ENCODE data around the gene USP20. TPM values are rescaled to one million over a fixed set of nuclear protein-coding genes. Genes with fewer than 3 reads are reported as not detected.

Gene USP20
- total and polyA plus RNA-seq, 7 donors: 7.9 to 52.1 (median 19.4) TPM

GRCh38 chr9:129861447-129861827 is 26.2 kb downstream of the USP20 start:
- Histone ChIP-seq H3K9me3 (no peaks in the 10 kb centered on the region), H3K36me3 (peaks cover 26 to 88% (median 51%) of the 10 kb centered on the region in 4 donors), H3K4me3 (no peak overlapping the region), H3K4me1 (no peaks in the 10 kb centered on the region), H3K27ac (no peak overlapping the region), H3K27me3 (no peaks in the 10 kb centered on the region)
- DNase-seq: no peak
- WGBS, 2 donors: 84 to 92% methylated on average over 12 of the region's 12 CpGs
- TF ChIP-seq POLR2A (IDR thresholded peaks at IDR 0.05): no peak
- TF ChIP-seq POLR2AphosphoS5 (IDR thresholded peaks at IDR 0.05): no peak
- no peak for TF ChIP-seq EP300 (IDR thresholded peaks at IDR 0.05)
- TF ChIP-seq CTCF (IDR thresholded peaks at IDR 0.05): no peak
- intact Hi-C loops (cut with DNase I): no loop called here

- no peak for TF ChIP-seq EP300 (IDR thresholded peaks at IDR 0.05)
- TF ChIP-seq POLR2A (IDR thresholded peaks at IDR 0.05): no peak
- TF ChIP-seq CTCF (IDR thresholded peaks at IDR 0.05): no peak
- no peak for TF ChIP-seq POLR2AphosphoS5 (IDR thresholded peaks at IDR 0.05)
- Histone ChIP-seq H3K4me1 (no peaks in the 10 kb centered on the region), H3K27me3 (no peaks in the 10 kb centered on the region), H3K27ac (no peak overlapping the region), H3K36me3 (peaks cover 26 to 88% (median 39%) of the 10 kb centered on the region in 4 donors), H3K4me3 (no peak overlapping the region), H3K9me3 (no peaks in the 10 kb centered on the region)
- 43 to 85% methylated on average over 14 of the region's 14 CpGs for WGBS, 2 donors
- intact Hi-C loops (cut with DNase I): no loop called here
- no peak for DNase-seq
These were observed 27.9 kb downstream of the USP20 start for GRCh38 chr9:129863059-129863690.

GRCh38 chr9:129864991-129865647 is 29.9 kb downstream of the USP20 start:
- Histone ChIP-seq H3K9me3 (no peaks in the 10 kb centered on the region), H3K4me3 (no peak overlapping the region), H3K27me3 (no peaks in the 10 kb centered on the region), H3K4me1 (no peaks in the 10 kb centered on the region), H3K27ac (no peak overlapping the region), H3K36me3 (peaks cover 26 to 90% (median 39%) of the 10 kb centered on the region in 4 donors)
- intact Hi-C loops (cut with DNase I): no loop called here
- no peak for TF ChIP-seq POLR2AphosphoS5 (IDR thresholded peaks at IDR 0.05)
- TF ChIP-seq EP300 (IDR thresholded peaks at IDR 0.05): no peak
- no peak for TF ChIP-seq CTCF (IDR thresholded peaks at IDR 0.05)
- TF ChIP-seq POLR2A (IDR thresholded peaks at IDR 0.05): no peak
- no peak for DNase-seq
- 68 to 72% methylated on average over 11 of the region's 11 CpGs for WGBS, 2 donors

GRCh38 chr9:129865668-129866320 is 30.5 kb downstream of the USP20 start:
- DNase-seq: no peak
- intact Hi-C loops (cut with DNase I): no loop called here
- Histone ChIP-seq H3K27ac (no peak overlapping the region), H3K4me3 (no peak overlapping the region), H3K4me1 (no peaks in the 10 kb centered on the region), H3K27me3 (no peaks in the 10 kb centered on the region), H3K36me3 (peaks cover 21 to 84% (median 34%) of the 10 kb centered on the region in 4 donors), H3K9me3 (no peaks in the 10 kb centered on the region)
- no peak for TF ChIP-seq POLR2A (IDR thresholded peaks at IDR 0.05)
- no peak for TF ChIP-seq EP300 (IDR thresholded peaks at IDR 0.05)
- no peak for TF ChIP-seq POLR2AphosphoS5 (IDR thresholded peaks at IDR 0.05)
- TF ChIP-seq CTCF (IDR thresholded peaks at IDR 0.05): no peak
- 74 to 82% methylated on average over 14 of the region's 14 CpGs for WGBS, 2 donors
